Measurements from ENCODE around the gene AGBL4.

The AGBL4 gene

GRCh38 chr1:48920851-48921250 is 1102.9 kb downstream of the AGBL4 start:
- H3K27ac ChIP-seq (ENCODE audit: low read depth, low read length) = no peak overlapping the region
- H3K9ac ChIP-seq (ENCODE audit: low read depth, low read length) = no peak overlapping the region
- H3K4me3 ChIP-seq (ENCODE audit: low read length) = no peak overlapping the region
- no peaks in the 10 kb centered on the region for H3K36me3 ChIP-seq (ENCODE audit: insufficient read depth, low read length)
- no peaks in the 10 kb centered on the region for H3K27me3 ChIP-seq (ENCODE audit: insufficient read depth, low read length)
- peaks cover 1% of the 10 kb centered on the region; the same call in 1 of the 2 replicates for H3K4me1 ChIP-seq (ENCODE audit: insufficient read depth, low read length)
- 88% methylated on average over 3 of the region's 3 CpGs for WGBS
- H3K9me3 ChIP-seq (ENCODE audit: insufficient read depth, low read depth, low read length) = no peaks in the 10 kb centered on the region

GRCh38 chr1:48917901-48918603 is 1105.7 kb downstream of the AGBL4 start:
- WGBS = 78% methylated on average over 8 of the region's 8 CpGs
- no peak overlapping the region for H3K27ac ChIP-seq (ENCODE audit: low read depth, low read length)
- no peak overlapping the region for H3K9ac ChIP-seq (ENCODE audit: low read depth, low read length)
- H3K36me3 ChIP-seq (ENCODE audit: insufficient read depth, low read length) = no peaks in the 10 kb centered on the region
- no peaks in the 10 kb centered on the region for H3K9me3 ChIP-seq (ENCODE audit: insufficient read depth, low read depth, low read length)
- no peak overlapping the region for H3K4me3 ChIP-seq (ENCODE audit: low read length)
- peaks cover 3% of the 10 kb centered on the region; the same call in 1 of the 2 replicates for H3K4me1 ChIP-seq (ENCODE audit: insufficient read depth, low read length)
- no peaks in the 10 kb centered on the region for H3K27me3 ChIP-seq (ENCODE audit: insufficient read depth, low read length)

GRCh38 chr1:48917070-48917454 is 1106.7 kb downstream of the AGBL4 start:
- Histone ChIP-seq H3K4me3 (ENCODE audit: low read length) (no peak overlapping the region), H3K36me3 (ENCODE audit: insufficient read depth, low read length) (no peaks in the 10 kb centered on the region), H3K27ac (ENCODE audit: low read depth, low read length) (no peak overlapping the region), H3K9me3 (ENCODE audit: insufficient read depth, low read depth, low read length) (no peaks in the 10 kb centered on the region), H3K9ac (ENCODE audit: low read depth, low read length) (no peak overlapping the region), H3K27me3 (ENCODE audit: insufficient read depth, low read length) (no peaks in the 10 kb centered on the region), H3K4me1 (ENCODE audit: insufficient read depth, low read length) (peaks cover 3% of the 10 kb centered on the region; the same call in 1 of the 2 replicates)
- no CpG with 5 or more reads among the region's 2 CpGs for WGBS

GRCh38 chr1:48916130-48917069 is 1107.4 kb downstream of the AGBL4 start:
- 54% methylated on average over 5 of the region's 5 CpGs for WGBS
- Histone ChIP-seq H3K27me3 (ENCODE audit: insufficient read depth, low read length) (no peaks in the 10 kb centered on the region), H3K36me3 (ENCODE audit: insufficient read depth, low read length) (no peaks in the 10 kb centered on the region), H3K27ac (ENCODE audit: low read depth, low read length) (no peak overlapping the region), H3K9me3 (ENCODE audit: insufficient read depth, low read depth, low read length) (no peaks in the 10 kb centered on the region), H3K4me1 (ENCODE audit: insufficient read depth, low read length) (peaks cover 3% of the 10 kb centered on the region; the same call in 1 of the 2 replicates), H3K4me3 (ENCODE audit: low read length) (no peak overlapping the region), H3K9ac (ENCODE audit: low read depth, low read length) (no peak overlapping the region)

- Histone ChIP-seq H3K9me3 (ENCODE audit: insufficient read depth, low read depth, low read length) (no peaks in the 10 kb centered on the region), H3K36me3 (ENCODE audit: insufficient read depth, low read length) (no peaks in the 10 kb centered on the region), H3K9ac (ENCODE audit: low read depth, low read length) (no peak overlapping the region), H3K4me1 (ENCODE audit: insufficient read depth, low read length) (no peaks in the 10 kb centered on the region), H3K27me3 (ENCODE audit: insufficient read depth, low read length) (no peaks in the 10 kb centered on the region), H3K27ac (ENCODE audit: low read depth, low read length) (no peak overlapping the region), H3K4me3 (ENCODE audit: low read length) (no peak overlapping the region)
Measured at GRCh38 chr1:48908606-48909005, 1115.1 kb downstream of the AGBL4 start.

- Histone ChIP-seq H3K4me3 (ENCODE audit: low read length) (no peak overlapping the region), H3K9ac (ENCODE audit: low read depth, low read length) (no peak overlapping the region), H3K4me1 (ENCODE audit: insufficient read depth, low read length) (no peaks in the 10 kb centered on the region), H3K27me3 (ENCODE audit: insufficient read depth, low read length) (no peaks in the 10 kb centered on the region), H3K27ac (ENCODE audit: low read depth, low read length) (no peak overlapping the region), H3K9me3 (ENCODE audit: insufficient read depth, low read depth, low read length) (no peaks in the 10 kb centered on the region), H3K36me3 (ENCODE audit: insufficient read depth, low read length) (no peaks in the 10 kb centered on the region)
- 100% methylated on average over 1 of the region's 1 CpG for WGBS
Measured at GRCh38 chr1:48906729-48907128, 1117.0 kb downstream of the AGBL4 start.

GRCh38 chr1:48906164-48906563 is 1117.6 kb downstream of the AGBL4 start:
- Histone ChIP-seq H3K27me3 (ENCODE audit: insufficient read depth, low read length) (no peaks in the 10 kb centered on the region), H3K27ac (ENCODE audit: low read depth, low read length) (no peak overlapping the region), H3K4me1 (ENCODE audit: insufficient read depth, low read length) (no peaks in the 10 kb centered on the region), H3K36me3 (ENCODE audit: insufficient read depth, low read length) (no peaks in the 10 kb centered on the region), H3K4me3 (ENCODE audit: low read length) (no peak overlapping the region), H3K9ac (ENCODE audit: low read depth, low read length) (no peak overlapping the region), H3K9me3 (ENCODE audit: insufficient read depth, low read depth, low read length) (no peaks in the 10 kb centered on the region)
- 87% methylated on average over 1 of the region's 1 CpG for WGBS

- no peaks in the 10 kb centered on the region for H3K36me3 ChIP-seq (ENCODE audit: insufficient read depth, low read length)
- no peaks in the 10 kb centered on the region for H3K4me1 ChIP-seq (ENCODE audit: insufficient read depth, low read length)
- H3K9ac ChIP-seq (ENCODE audit: low read depth, low read length) = no peak overlapping the region
- no peaks in the 10 kb centered on the region for H3K27me3 ChIP-seq (ENCODE audit: insufficient read depth, low read length)
- WGBS = 90% methylated on average over 1 of the region's 1 CpG
- H3K9me3 ChIP-seq (ENCODE audit: insufficient read depth, low read depth, low read length) = no peaks in the 10 kb centered on the region
- H3K4me3 ChIP-seq (ENCODE audit: low read length) = no peak overlapping the region
- no peak overlapping the region for H3K27ac ChIP-seq (ENCODE audit: low read depth, low read length)
Measured at GRCh38 chr1:48903291-48903690, 1120.5 kb downstream of the AGBL4 start.

GRCh38 chr1:48898894-48899293 is 1124.9 kb downstream of the AGBL4 start:
- Histone ChIP-seq H3K4me3 (ENCODE audit: low read length) (no peak overlapping the region), H3K9me3 (ENCODE audit: insufficient read depth, low read depth, low read length) (no peaks in the 10 kb centered on the region), H3K27me3 (ENCODE audit: insufficient read depth, low read length) (no peaks in the 10 kb centered on the region), H3K36me3 (ENCODE audit: insufficient read depth, low read length) (no peaks in the 10 kb centered on the region), H3K27ac (ENCODE audit: low read depth, low read length) (no peak overlapping the region), H3K4me1 (ENCODE audit: insufficient read depth, low read length) (no peaks in the 10 kb centered on the region), H3K9ac (ENCODE audit: low read depth, low read length) (no peak overlapping the region)
- 96% methylated on average over 32 of the region's 32 CpGs for WGBS

- WGBS = 57% methylated on average over 3 of the region's 3 CpGs
- Histone ChIP-seq H3K4me1 (ENCODE audit: insufficient read depth, low read length) (peaks cover 30% of the 10 kb centered on the region), H3K36me3 (ENCODE audit: insufficient read depth, low read length) (no peaks in the 10 kb centered on the region), H3K9me3 (ENCODE audit: insufficient read depth, low read depth, low read length) (no peaks in the 10 kb centered on the region), H3K9ac (ENCODE audit: low read depth, low read length) (no peak overlapping the region), H3K27ac (ENCODE audit: low read depth, low read length) (no peak overlapping the region), H3K27me3 (ENCODE audit: insufficient read depth, low read length) (no peaks in the 10 kb centered on the region), H3K4me3 (ENCODE audit: low read length) (no peak overlapping the region)
Measured at GRCh38 chr1:48889615-48890014, 1134.1 kb downstream of the AGBL4 start.

- H3K4me3 ChIP-seq (ENCODE audit: low read length) = no peak overlapping the region
- H3K36me3 ChIP-seq (ENCODE audit: insufficient read depth, low read length) = no peaks in the 10 kb centered on the region
- 100% methylated on average over 4 of the region's 4 CpGs for WGBS
- no peaks in the 10 kb centered on the region for H3K9me3 ChIP-seq (ENCODE audit: insufficient read depth, low read depth, low read length)
- H3K27ac ChIP-seq (ENCODE audit: low read depth, low read length) = no peak overlapping the region
- no peaks in the 10 kb centered on the region for H3K27me3 ChIP-seq (ENCODE audit: insufficient read depth, low read length)
- H3K9ac ChIP-seq (ENCODE audit: low read depth, low read length) = no peak overlapping the region
- H3K4me1 ChIP-seq (ENCODE audit: insufficient read depth, low read length) = peaks cover 35% of the 10 kb centered on the region
Measured at GRCh38 chr1:48889082-48889481, 1134.7 kb downstream of the AGBL4 start.
